ENCODE measurements around the gene NPAS4.
"Not testable (repeated sequence)": the region's sequence is repeated elsewhere in the genome, so short reads cannot be mapped to it uniquely, and the experiment has no call there.

The NPAS4 gene

GRCh38 chr11:66420671-66421476 lies at the start of gene NPAS4:
TSS of gene NPAS4 (plus strand) at chr11:66421035. CDS start at chr11:66421180, 145 bp downstream.
- in situ Hi-C loops (cut with HindIII; ENCODE audit: low sequenced_read_pairs): no loop called here

- in situ Hi-C loops (cut with HindIII; ENCODE audit: low sequenced_read_pairs): loop anchor here (5.0 kb wide), 1 partner anchor 55 kb away; no protein-coding TSS in a partner anchor
These were observed 49.0 kb upstream of the NPAS4 start, which contains the start of gene SLC29A2 for GRCh38 chr11:66371627-66372415. TSS of gene SLC29A2 (minus strand) at chr11:66371760. CDS start at chr11:66371591, 169 bp downstream.

- in situ Hi-C loops (cut with HindIII; ENCODE audit: low sequenced_read_pairs): loop anchor here (5.0 kb wide), 1 partner anchor 54 kb away; no protein-coding TSS in a partner anchor
These were observed 47.6 kb upstream of the NPAS4 start for GRCh38 chr11:66373265-66373664.

- in situ Hi-C loops (cut with HindIII; ENCODE audit: low sequenced_read_pairs): loop anchor here (5.0 kb wide), 1 partner anchor 54 kb away; no protein-coding TSS in a partner anchor
These were observed 47.0 kb upstream of the NPAS4 start for GRCh38 chr11:66373690-66374287.

GRCh38 chr11:66380264-66380663 lies 40.6 kb upstream of the NPAS4 start:
- in situ Hi-C loops (cut with HindIII; ENCODE audit: low sequenced_read_pairs): not testable (repeated sequence)

- in situ Hi-C loops (cut with HindIII; ENCODE audit: low sequenced_read_pairs): not testable (repeated sequence)
These were observed 36.5 kb upstream of the NPAS4 start for GRCh38 chr11:66384316-66384715.

GRCh38 chr11:66386171-66387069 lies 34.4 kb upstream of the NPAS4 start:
- in situ Hi-C loops (cut with HindIII; ENCODE audit: low sequenced_read_pairs): no loop called here

GRCh38 chr11:66388780-66389386 lies 32.0 kb upstream of the NPAS4 start:
- in situ Hi-C loops (cut with HindIII; ENCODE audit: low sequenced_read_pairs): no loop called here

- in situ Hi-C loops (cut with HindIII; ENCODE audit: low sequenced_read_pairs): no loop called here
These were observed 29.5 kb upstream of the NPAS4 start for GRCh38 chr11:66391322-66391721.

- in situ Hi-C loops (cut with HindIII; ENCODE audit: low sequenced_read_pairs): no loop called here
These were observed 26.9 kb upstream of the NPAS4 start for GRCh38 chr11:66393954-66394353.

GRCh38 chr11:66407651-66408050 lies 13.2 kb upstream of the NPAS4 start:
- in situ Hi-C loops (cut with HindIII; ENCODE audit: low sequenced_read_pairs): no loop called here

- in situ Hi-C loops (cut with HindIII; ENCODE audit: low sequenced_read_pairs): no loop called here
These were observed 12.2 kb upstream of the NPAS4 start for GRCh38 chr11:66408488-66409214.

GRCh38 chr11:66409226-66409625 lies 11.6 kb upstream of the NPAS4 start:
- in situ Hi-C loops (cut with HindIII; ENCODE audit: low sequenced_read_pairs): no loop called here

- in situ Hi-C loops (cut with HindIII; ENCODE audit: low sequenced_read_pairs): no loop called here
These were observed 10.6 kb upstream of the NPAS4 start for GRCh38 chr11:66410191-66410590.

GRCh38 chr11:66411323-66411722 lies 9.5 kb upstream of the NPAS4 start:
- in situ Hi-C loops (cut with HindIII; ENCODE audit: low sequenced_read_pairs): no loop called here

GRCh38 chr11:66412110-66412509 lies 8.7 kb upstream of the NPAS4 start:
- in situ Hi-C loops (cut with HindIII; ENCODE audit: low sequenced_read_pairs): no loop called here

- in situ Hi-C loops (cut with HindIII; ENCODE audit: low sequenced_read_pairs): no loop called here
These were observed 7.7 kb upstream of the NPAS4 start for GRCh38 chr11:66413167-66413566.

- in situ Hi-C loops (cut with HindIII; ENCODE audit: low sequenced_read_pairs): no loop called here
These were observed 6.5 kb upstream of the NPAS4 start for GRCh38 chr11:66414120-66414934.
